H54 (cell line): ENCODE measurements around the gene MYDGF.

Source experiments
- DNase-seq: peaks from one replicate; pipeline ENCODE4 v3.0.0; 2011; ENCODE audit warnings: low spot score, mixed read lengths; ENCODE audit not compliant: insufficient read length
- FAIRE-seq: peaks from 3 replicates; lab custom pipeline; 2011; peaks lifted over from hg19 to GRCh38; lab: Jason Lieb, UNC
- POLR2A ChIP-seq: IDR thresholded peaks from 2 replicates; pipeline ENCODE4 v1.6.1; 2011; ENCODE audit warnings: low read depth, mild to moderate bottlenecking, low read length

MYDGF gene

DNA sequence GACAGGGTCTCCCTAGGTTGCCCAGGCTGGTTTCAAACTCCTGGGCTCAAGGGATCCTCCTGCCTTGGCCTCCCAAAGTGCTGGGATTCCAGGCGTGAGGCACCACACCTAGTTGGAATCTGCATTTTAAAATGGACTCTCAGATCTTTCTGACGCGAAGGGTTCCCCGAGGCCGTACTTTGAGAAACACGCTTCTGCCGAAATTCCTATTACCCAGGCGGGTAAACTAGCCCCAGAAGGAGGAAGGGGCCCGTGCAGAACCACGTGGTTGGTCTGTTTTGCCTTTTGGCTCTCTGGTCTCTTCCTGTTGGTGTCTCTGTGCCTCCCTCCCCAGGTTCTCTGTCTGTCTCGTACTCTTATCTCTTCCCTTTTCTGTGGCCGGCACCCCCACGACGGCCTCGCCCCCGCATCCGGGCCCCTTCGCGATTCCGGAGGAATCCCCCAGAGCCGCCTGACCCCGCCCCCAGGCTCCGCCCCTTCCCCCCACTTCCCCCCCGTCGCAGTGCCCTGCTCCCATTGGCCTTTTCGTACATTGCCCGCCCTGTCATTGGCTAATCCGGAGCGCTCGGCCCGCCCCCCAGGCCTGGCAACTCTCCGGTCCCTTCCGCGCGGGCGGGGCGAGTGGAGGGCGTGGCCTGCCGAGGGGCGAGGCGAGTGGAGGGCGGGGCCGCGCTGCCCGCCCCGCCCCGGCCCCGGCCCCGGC, 31.2 kb downstream of the MYDGF start, which contains the start of gene TNFAIP8L1:
Gene TNFAIP8L1 (plus strand): TSS at position 689 of the 703 bp plus-strand sequence. CDS start 12,354 bp downstream, outside the sequence.
- no peak for FAIRE-seq

GRCh38 chr19:4638317-4638716, 31.8 kb downstream of the MYDGF start:
- TF ChIP-seq POLR2A: no peak
- DNase-seq (no peak), FAIRE-seq (no peak)

More for the DNA sequence above, 31.2 kb downstream of the MYDGF start, which contains the start of gene TNFAIP8L1:
- 0 out of 2 replicates have a peak, but pooled peaks have one; percentile 11 for TF ChIP-seq POLR2A
- peak; percentile 97 for DNase-seq

GRCh38 chr19:4636761-4637160, 33.4 kb downstream of the MYDGF start:
- no peak for TF ChIP-seq POLR2A
- DNase-seq (no peak), FAIRE-seq (no peak)

DNA sequence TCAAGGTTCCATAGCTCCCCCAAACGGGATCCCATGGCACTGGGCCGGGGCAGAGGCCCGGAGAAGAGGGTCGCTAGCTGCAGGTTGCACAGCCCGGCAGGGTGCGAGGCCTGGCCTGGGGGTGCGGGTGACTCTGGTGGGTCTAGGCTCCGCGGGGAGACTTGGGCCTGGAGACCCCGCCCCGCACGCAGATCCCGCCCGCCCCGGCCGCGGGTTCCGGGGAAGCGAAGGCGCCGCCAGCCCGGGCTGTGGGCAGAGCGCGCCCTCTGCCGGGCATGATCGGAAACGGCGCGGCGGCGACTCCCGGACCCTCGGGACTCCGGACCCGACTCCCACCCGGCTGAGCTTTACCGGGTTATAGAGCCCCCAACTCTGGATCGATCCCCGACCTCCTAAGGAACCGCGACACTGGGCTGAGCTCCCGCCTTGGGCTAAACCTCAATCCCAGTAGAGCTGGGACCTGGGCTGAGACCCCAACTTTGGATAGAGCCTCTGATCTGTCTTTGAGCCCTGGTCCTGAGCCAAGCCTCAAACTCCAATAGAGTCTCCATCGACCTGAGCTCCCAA, 33.9 kb downstream of the MYDGF start:
- FAIRE-seq: no peak
- TF ChIP-seq POLR2A: no peak
- peak; percentile 80 for DNase-seq

GRCh38 chr19:4635754-4636116, 34.4 kb downstream of the MYDGF start:
- FAIRE-seq (no peak), DNase-seq (no peak)
- TF ChIP-seq POLR2A: no peak

DNA sequence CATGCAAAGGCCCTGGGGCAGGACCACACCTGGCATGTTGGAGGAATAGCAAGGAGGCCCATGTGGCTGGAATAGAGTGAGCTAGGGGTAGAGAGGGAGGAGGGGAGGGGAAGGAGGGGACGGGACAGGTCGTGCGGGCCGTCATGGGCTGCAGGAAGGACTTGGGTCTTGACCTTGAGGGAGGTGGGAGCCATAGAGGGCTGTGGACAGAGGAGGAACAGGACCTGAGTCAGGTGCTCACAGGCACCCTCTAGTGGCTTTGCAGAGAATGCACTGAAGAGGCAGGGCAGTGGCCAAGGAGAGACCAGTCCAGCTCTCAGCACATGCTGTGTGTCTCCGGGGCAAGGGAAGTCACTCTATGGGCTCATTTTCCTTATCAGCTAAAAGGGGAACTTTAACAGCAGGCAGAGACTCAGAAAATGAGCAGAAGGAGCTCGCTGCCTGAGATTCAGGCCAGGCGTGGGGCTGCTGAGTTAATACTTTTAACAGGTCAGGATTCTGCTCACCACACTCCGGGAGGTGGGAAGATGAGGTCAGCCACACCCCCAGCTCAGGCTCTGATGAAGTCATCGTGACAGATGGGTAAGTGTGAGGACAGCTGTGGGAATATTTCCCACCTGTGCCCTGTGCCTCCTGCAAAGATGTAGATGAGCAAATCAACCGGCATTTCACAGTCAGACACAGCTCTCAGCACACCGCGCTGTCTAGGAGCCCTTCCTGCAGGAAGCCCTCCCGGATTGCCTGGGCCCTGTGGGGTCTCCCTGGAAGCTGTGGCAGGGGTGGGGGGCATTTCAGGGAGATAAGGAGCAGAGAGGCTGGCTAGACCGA, 36.8 kb downstream of the MYDGF start:
- peak; percentile 65 for FAIRE-seq
- TF ChIP-seq POLR2A: no peak
- DNase-seq: peak; percentile 76

DNA sequence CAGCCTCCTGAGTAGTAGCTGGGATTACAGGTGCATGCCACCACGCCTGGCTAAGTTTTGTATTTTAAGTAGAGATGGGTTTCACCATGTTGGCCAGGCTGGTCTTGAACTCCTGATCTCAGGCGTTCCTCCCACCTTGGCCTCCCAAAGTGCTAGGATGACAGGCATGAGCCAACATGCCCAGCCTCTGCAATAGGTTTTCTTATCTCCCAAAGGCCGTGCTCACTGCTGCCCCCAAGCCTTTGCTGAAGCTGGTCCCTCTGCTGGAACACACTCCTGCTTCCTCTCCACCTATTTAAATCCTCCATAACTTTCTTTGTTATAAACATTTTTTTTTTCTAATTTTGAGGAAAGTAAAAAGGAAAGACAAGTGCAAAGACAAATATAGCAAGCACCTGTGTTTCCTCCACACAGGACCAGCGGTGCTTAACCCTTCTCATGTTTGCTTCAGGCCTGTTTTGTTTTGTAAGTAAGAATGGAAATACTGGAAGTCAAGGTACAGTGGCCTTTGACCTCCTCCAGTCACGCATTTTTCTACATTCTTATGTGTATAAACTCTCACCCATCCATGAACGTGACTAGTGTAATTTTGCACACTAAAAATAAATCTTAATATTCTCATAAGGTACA, 45.3 kb downstream of the MYDGF start:
- DNase-seq: no peak
- no peak for FAIRE-seq
- TF ChIP-seq POLR2A: no peak

DNA sequence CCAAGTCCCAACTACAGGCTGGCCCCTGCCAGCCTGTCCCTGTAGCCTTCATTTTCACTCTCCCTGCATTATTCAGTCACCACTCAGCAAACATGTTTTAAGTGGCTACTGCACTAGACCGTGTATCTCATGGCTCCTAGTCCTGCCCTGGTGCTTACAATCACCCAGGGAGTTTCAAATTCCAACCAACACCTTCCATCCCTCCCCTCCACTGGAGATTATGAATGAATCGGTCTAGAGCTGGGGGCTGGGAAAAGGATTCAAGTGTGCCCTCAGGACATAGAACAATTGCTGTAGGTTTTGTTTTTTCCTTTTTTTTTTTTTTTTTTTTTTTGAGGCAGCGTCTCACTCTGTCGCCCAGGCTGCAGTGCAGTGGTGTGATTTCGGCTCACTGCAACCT, 45.8 kb downstream of the MYDGF start:
- FAIRE-seq: no peak
- TF ChIP-seq POLR2A: no peak
- no peak for DNase-seq

DNA sequence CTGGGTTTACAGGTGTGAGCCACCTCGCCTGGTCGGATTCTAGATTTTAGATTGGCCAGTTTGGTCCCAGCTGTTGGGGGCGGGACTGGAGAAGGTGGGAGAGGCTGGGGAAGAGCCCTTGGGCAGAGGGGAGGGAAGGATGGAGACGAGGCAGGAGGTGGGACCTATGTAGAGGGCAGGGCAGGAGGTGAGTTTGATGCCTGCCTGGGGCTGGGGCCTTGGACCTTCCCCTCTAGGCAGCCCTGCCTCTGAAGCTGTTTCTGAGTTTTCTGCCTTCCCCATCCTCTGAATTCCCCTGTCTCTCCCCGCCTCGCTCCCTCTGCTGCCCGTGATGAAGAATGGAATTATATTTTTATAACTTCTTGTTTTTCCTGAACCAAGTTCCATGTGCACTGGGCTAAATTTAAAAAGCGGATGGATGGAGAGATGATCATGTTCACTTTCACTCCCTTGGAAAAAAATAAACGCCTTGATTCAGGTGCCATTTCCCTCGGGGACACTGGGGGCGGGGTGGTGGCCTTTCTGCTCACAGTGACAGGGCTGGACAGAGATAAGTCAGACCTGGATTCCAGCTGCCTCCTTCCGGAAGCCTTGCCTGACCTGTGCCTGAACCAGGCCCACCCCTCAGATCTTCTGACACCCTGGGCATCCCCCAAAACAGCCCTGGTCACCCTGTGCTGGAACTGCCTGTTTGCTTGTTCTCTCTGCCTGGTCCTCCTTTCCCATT, 47.3 kb downstream of the MYDGF start:
- FAIRE-seq (no peak), DNase-seq (no peak)
- no peak for TF ChIP-seq POLR2A

DNA sequence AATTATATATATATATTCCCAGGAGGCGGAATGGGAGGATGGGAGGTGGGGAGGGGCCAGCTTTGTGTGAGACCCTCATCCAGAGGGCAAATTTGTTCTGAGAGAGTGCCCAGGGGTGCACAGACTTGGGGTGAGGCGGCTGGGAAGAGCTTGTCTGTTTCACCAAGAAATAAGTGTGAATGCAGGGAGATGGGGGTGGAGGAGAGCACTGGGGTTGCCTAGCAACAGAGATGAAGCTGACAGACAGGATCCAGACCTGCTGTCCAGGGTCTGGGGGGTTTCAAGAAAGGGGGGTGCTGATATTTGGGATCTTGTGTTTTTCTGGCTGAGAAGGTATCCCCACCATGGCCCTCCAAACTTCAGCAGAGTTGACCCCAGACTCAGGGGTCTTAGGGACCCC, 49.5 kb downstream of the MYDGF start:
- FAIRE-seq (no peak), DNase-seq (no peak)
- no peak for TF ChIP-seq POLR2A

DNA sequence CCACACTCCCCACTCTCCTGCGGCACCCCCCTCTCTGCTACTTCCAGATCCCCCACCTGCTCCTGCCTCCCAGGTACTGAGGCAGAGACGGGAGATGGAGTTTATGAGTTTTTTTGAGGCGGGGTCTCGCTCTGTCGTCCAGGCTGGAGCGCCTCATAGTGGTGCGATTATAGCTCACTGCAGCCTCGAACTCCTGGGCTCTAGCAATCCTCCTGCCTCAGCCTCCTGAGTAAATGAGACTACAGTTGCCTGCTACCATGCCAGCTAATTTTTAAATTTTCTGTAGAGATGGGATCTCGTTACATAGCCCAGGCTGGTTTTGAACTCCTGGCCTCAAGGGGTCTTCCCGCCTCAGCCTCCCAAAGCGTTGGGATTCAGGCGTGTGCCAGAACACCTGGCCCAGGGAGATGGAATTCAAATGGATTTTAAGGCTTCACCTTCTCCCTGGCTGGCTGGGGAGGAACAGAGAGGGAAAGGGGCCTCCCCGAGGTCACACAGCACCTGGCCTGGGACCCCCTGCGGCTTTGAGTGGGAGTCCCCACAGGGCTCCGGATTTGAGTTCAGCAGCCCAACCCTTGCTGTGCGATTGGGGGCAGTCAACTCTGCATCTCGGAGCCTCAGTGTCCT, 50.4 kb downstream of the MYDGF start:
- FAIRE-seq: no peak
- TF ChIP-seq POLR2A: no peak

DNA sequence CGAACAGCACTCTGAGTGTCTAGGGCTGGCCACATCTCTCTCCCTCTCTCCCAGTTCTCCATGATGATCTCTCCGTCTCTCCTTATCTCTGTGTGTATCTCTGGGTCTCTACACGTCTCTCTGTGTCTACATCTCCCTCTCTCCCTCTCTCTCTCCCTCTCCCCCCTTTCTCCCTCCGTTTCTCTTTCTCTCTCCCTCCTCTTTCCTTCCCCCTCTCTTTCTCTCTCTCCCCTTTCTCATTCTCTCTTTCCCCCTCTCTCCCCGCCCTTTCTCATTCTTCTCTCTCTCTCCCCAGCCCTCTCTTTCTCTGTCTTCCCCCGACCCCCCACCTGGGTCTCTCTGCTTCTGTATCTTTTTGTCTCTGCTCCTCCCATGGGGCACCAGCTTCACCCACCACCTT, 52.1 kb downstream of the MYDGF start:
- no peak for TF ChIP-seq POLR2A
- DNase-seq (no peak), FAIRE-seq (no peak)

More for the DNA sequence above, 50.4 kb downstream of the MYDGF start:
- no peak for DNase-seq
